Measurements from ENCODE around the gene COMMD1. TPM values are rescaled to one million over a fixed set of nuclear protein-coding genes. Genes with fewer than 3 reads are reported as not detected.

Gene COMMD1
- total and polyA plus RNA-seq, 3 donors from 2014 or later, result 61.7 to 87.9 (median 85.2) TPM

- H3K9me3 ChIP-seq, result no peaks in the 10 kb centered on the region
- no peaks in the 10 kb centered on the region for H3K27me3 ChIP-seq
- no peak for DNase-seq
- no peak overlapping the region for H3K27ac ChIP-seq
- TF ChIP-seq, protein P1, sequence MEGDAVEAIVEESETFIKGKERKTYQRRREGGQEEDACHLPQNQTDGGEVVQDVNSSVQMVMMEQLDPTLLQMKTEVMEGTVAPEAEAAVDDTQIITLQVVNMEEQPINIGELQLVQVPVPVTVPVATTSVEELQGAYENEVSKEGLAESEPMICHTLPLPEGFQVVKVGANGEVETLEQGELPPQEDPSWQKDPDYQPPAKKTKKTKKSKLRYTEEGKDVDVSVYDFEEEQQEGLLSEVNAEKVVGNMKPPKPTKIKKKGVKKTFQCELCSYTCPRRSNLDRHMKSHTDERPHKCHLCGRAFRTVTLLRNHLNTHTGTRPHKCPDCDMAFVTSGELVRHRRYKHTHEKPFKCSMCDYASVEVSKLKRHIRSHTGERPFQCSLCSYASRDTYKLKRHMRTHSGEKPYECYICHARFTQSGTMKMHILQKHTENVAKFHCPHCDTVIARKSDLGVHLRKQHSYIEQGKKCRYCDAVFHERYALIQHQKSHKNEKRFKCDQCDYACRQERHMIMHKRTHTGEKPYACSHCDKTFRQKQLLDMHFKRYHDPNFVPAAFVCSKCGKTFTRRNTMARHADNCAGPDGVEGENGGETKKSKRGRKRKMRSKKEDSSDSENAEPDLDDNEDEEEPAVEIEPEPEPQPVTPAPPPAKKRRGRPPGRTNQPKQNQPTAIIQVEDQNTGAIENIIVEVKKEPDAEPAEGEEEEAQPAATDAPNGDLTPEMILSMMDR (IDR thresholded peaks at IDR 0.05), result no peak
- TF ChIP-seq POLR2A (IDR thresholded peaks at IDR 0.05), result no peak
- intact Hi-C loops (cut with DNase I; ENCODE audit: low total_unique reads), result no loop called here
- no peak overlapping the region for H3K4me3 ChIP-seq
- H3K4me1 ChIP-seq, result no peaks in the 10 kb centered on the region
- WGBS, 2 donors, result 75 to 80% methylated on average over 4 of the region's 4 CpGs
- H3K36me3 ChIP-seq (ENCODE audit: low read depth, missing control alignments), result no peaks in the 10 kb centered on the region
These were observed 205.0 kb downstream of the COMMD1 start for GRCh38 chr2:62110415-62111025.

DNA sequence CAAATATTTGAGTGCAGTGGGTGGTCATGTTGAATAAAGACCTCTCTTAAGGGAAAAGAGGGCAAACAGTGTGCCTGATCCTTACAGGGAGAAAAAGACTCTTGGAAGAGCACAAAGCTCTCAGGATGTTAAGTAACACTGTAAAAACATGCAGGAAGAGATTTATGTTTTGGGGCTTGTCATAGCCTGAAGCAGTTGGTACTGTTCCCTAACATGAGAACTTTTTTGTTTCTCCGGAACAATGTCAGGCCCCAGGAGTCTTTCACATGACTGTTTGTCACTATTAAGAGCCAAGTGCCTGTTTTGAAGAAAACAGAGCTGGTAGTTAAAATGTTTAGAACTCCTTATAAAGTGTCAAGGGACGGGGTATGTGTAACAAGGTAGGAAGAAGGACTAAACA is 206.7 kb downstream of the COMMD1 start:
- Histone ChIP-seq H3K27ac (peak overlapping the region in 1 of 2 donors; percentile 33), H3K27me3 (no peaks in the 10 kb centered on the region), H3K9me3 (no peaks in the 10 kb centered on the region), H3K36me3 (ENCODE audit: low read depth, missing control alignments) (no peaks in the 10 kb centered on the region), H3K4me1 (no peaks in the 10 kb centered on the region), H3K4me3 (no peak overlapping the region)
- intact Hi-C loops (cut with DNase I; ENCODE audit: low total_unique reads), result no loop called here
- TF ChIP-seq, protein P1 (IDR thresholded peaks at IDR 0.05), result no peak
- no peak for TF ChIP-seq POLR2A (IDR thresholded peaks at IDR 0.05)
- WGBS, 2 donors, result 52 to 58% methylated on average over 2 of the region's 2 CpGs
- no peak for DNase-seq

DNA sequence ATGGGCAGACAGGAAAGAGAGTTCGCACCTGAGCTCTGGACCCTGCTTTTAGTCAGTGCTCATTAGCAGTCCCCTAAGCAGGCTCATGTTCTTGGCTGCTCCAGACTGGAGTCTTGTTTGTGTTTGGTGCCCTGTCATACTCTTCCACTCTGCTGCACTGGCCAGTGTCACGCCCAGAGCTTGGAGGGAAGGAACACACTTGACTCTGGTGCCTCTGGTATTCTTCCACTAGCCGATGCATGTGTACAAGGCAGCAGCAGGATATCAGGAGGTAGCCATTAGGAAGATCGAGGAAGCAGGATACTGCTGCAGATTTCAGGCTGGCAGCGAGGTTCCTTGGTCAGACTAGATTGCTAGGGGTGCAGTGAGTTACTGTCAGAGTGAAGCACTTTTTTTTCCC is 209.1 kb downstream of the COMMD1 start:
- DNase-seq, result no peak
- intact Hi-C loops (cut with DNase I; ENCODE audit: low total_unique reads), result no loop called here
- H3K27me3 ChIP-seq, result no peaks in the 10 kb centered on the region
- H3K4me1 ChIP-seq, result no peaks in the 10 kb centered on the region
- no peaks in the 10 kb centered on the region for H3K36me3 ChIP-seq (ENCODE audit: low read depth, missing control alignments)
- 82 to 94% methylated on average over 5 of the region's 5 CpGs for WGBS, 2 donors
- H3K4me3 ChIP-seq, result no peak overlapping the region
- no peak overlapping the region for H3K27ac ChIP-seq
- no peaks in the 10 kb centered on the region for H3K9me3 ChIP-seq
- no peak for TF ChIP-seq POLR2A (IDR thresholded peaks at IDR 0.05)
- TF ChIP-seq, protein P1 (IDR thresholded peaks at IDR 0.05), result no peak

DNA sequence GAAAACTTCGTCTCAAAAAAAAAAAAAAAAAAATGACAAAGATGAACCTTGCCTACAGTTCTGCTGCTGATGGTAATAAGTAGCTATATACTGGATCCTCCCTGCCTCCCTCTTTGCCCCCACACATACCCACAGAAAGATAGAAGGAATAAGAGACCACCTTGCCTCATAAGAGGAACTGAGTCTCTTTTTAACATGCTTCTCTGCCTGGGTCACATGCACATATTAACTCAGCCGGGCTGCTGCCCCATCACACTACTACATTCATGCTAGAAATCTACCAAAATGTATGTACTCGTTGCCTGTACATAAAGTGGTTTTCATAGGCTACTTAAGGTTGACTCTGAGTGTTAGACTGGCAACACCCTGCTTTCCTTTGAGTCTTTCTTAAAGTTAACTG is 211.5 kb downstream of the COMMD1 start:
- TF ChIP-seq, protein P1 (IDR thresholded peaks at IDR 0.05), result no peak
- no peak for TF ChIP-seq POLR2A (IDR thresholded peaks at IDR 0.05)
- intact Hi-C loops (cut with DNase I; ENCODE audit: low total_unique reads), result no loop called here
- Histone ChIP-seq H3K4me1 (no peaks in the 10 kb centered on the region), H3K27ac (no peak overlapping the region), H3K9me3 (no peaks in the 10 kb centered on the region), H3K36me3 (ENCODE audit: low read depth, missing control alignments) (no peaks in the 10 kb centered on the region), H3K4me3 (no peak overlapping the region), H3K27me3 (no peaks in the 10 kb centered on the region)
- no peak for DNase-seq
- WGBS, 2 donors, result 93 to 97% methylated on average over 3 of the region's 3 CpGs

DNA sequence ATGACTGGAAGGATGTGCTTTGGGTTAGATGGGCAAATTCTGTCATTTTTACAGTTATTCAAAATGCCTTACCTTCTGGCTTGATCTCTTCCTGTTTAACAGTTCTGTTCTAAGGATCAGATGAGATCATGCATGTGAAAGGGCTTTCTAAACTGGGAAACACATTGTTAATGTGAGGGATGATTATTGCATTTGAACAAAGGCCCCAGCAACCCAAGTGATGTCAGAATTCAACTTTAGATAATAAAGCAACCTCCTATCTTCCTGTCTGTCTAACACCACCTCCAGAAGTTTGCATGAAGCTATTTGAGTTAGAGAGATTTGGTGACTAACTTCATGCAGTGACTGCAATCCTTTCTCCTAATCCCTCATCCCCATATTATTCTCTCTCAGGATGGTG is 212.7 kb downstream of the COMMD1 start:
- no peak for TF ChIP-seq POLR2A (IDR thresholded peaks at IDR 0.05)
- TF ChIP-seq, protein P1 (IDR thresholded peaks at IDR 0.05), result no peak
- Histone ChIP-seq H3K27ac (no peak overlapping the region), H3K27me3 (no peaks in the 10 kb centered on the region), H3K4me3 (no peak overlapping the region), H3K36me3 (ENCODE audit: low read depth, missing control alignments) (no peaks in the 10 kb centered on the region), H3K9me3 (no peaks in the 10 kb centered on the region), H3K4me1 (no peaks in the 10 kb centered on the region)
- intact Hi-C loops (cut with DNase I; ENCODE audit: low total_unique reads), result no loop called here
- DNase-seq, result no peak
